ACC112 (cell line): Measurements from ENCODE around the gene ADPRHL1.
A peak's percentile ranks its signal among the peaks of the same experiment; 100 is the strongest.

ENCODE experiments used
- H2AFZ ChIP-seq: fragments of 200-600 bp; sonication (generic); one replicate; pipeline ENCODE4 v1.6.0; 2017; ENCODE audit warnings: antibody characterized with exemption, low read length; ENCODE audit not compliant: unreplicated experiment
- H3K27ac ChIP-seq: fragments of 200-600 bp; sonication (generic); 2 replicates; pipeline ENCODE4 v1.5.1; 2014; ENCODE audit warnings: low read depth, mild to moderate bottlenecking, antibody characterized with exemption, low read length, moderate library complexity
- H3K27me3 ChIP-seq: fragments of 200-600 bp; sonication (generic); 2 replicates; pipeline ENCODE4 v1.6.1; 2014; ENCODE audit warnings: mild to moderate bottlenecking, antibody characterized with exemption, low read length, moderate library complexity, mixed read lengths; ENCODE audit not compliant: insufficient read depth
- H3K36me3 ChIP-seq: fragments of 200-600 bp; sonication (generic); 2 replicates; pipeline ENCODE4 v1.6.1; 2016; ENCODE audit warnings: mild to moderate bottlenecking, antibody characterized with exemption, low read length, moderate library complexity, mixed read lengths; ENCODE audit not compliant: insufficient read depth
- H3K4me1 ChIP-seq: fragments of 200-600 bp; sonication (generic); one replicate; pipeline ENCODE4 v1.6.1; 2016; ENCODE audit warnings: low read length, mixed read lengths; ENCODE audit not compliant: insufficient read depth, unreplicated experiment, control insufficient read depth
- H3K4me3 ChIP-seq: fragments of 200-600 bp; sonication (generic); 2 replicates; pipeline ENCODE4 v1.5.1; 2014; ENCODE audit warnings: mild to moderate bottlenecking, low read depth, low read length
- H3K79me2 ChIP-seq: fragments of 200-600 bp; sonication (generic); one replicate; pipeline ENCODE4 v1.6.0; 2016; ENCODE audit warnings: low read length; ENCODE audit not compliant: control insufficient read depth, unreplicated experiment, insufficient read depth

ADPRHL1 gene

GRCh38 chr13:113365971-113366588 lies 87.2 kb downstream of the ADPRHL1 start:
- peaks cover 12% of the 10 kb centered on the region; the same call in 1 of the 2 replicates for H3K27me3 ChIP-seq
- no peak overlapping the region for H3K27ac ChIP-seq
- no peaks in the 10 kb centered on the region for H3K4me1 ChIP-seq
- no peaks in the 10 kb centered on the region for H3K36me3 ChIP-seq
- H3K79me2 ChIP-seq, result no peaks in the 10 kb centered on the region
- no peak overlapping the region for H2AFZ ChIP-seq
- no peak overlapping the region for H3K4me3 ChIP-seq

GRCh38 chr13:113365583-113365970 lies 87.7 kb downstream of the ADPRHL1 start:
- Histone ChIP-seq H3K4me3 (no peak overlapping the region), H2AFZ (no peak overlapping the region)

DNA sequence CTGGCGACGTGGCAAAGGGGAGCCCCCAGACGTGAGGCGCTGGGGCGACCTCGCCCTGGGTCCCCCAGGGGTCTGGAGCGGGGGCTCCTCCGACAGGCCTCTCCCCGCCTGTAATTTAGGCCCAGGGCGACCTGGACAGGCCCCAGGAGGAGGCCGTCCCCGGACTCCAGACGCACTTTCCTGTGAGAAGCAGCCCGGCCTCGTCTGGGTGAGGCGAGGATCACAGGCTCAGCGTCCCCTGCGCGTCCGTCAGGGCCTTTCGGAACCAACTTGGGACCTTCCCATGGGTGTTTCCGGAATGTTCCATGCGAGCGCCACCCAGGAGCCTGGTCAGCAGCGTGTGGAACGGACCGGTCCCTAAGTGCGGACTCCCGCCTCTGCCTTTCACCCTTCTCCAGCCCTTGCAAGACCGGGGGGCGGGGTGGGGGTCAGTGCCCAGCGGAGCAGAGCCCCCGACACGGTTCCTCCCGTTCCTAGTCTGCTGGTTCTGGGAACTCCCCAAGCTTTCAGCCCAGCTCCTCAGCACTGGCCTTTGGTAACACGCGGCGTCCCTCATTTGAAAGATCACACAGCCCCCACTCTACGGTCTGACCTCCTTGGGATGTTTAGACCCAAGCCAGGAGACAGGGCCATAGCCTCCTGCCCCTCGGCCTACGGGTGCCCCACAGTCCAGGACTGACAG lies 88.2 kb downstream of the ADPRHL1 start:
- no peaks in the 10 kb centered on the region for H3K4me1 ChIP-seq
- peaks cover 12% of the 10 kb centered on the region; the same call in 1 of the 2 replicates for H3K27me3 ChIP-seq
- no peaks in the 10 kb centered on the region for H3K79me2 ChIP-seq
- no peak overlapping the region for H2AFZ ChIP-seq
- no peaks in the 10 kb centered on the region for H3K36me3 ChIP-seq
- no peak overlapping the region for H3K27ac ChIP-seq
- H3K4me3 ChIP-seq, result peak overlapping the region; percentile 71; the same call in 1 of the 2 replicates

More at GRCh38 chr13:113365583-113365970, 87.7 kb downstream of the ADPRHL1 start:
- Histone ChIP-seq H3K27me3 (peaks cover 12% of the 10 kb centered on the region; the same call in 1 of the 2 replicates), H3K27ac (no peak overlapping the region), H3K79me2 (no peaks in the 10 kb centered on the region), H3K4me1 (no peaks in the 10 kb centered on the region), H3K36me3 (no peaks in the 10 kb centered on the region)

DNA sequence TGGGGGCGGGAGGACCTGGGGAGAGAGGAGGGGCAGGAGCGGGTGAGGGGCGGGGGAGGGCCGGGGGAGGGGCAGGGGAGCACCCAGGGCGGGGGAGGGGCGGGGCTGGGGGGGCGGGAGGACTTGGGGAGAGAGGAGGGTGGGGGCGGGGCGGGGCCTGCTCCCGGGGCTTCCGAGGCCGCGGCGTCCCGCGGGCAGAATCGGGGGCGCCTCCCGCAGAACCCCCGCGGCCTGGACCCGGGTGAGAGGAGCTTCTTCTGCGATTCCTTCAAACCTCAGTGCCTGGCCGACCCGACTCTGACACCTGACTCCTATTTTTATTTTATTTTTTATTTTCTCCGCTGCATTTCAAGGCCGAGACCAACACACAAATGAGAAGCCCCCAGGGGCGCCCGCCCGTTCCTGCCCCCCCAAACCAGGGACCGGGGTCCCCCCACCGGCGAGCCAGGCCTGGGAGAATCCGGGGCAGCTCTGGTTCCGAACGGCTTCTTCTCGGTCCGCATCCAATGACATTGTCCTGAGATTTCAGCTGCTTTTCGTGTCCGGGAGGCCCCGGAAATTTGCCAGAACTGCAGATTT lies 88.9 kb downstream of the ADPRHL1 start:
- H3K27ac ChIP-seq, result no peak overlapping the region
- no peaks in the 10 kb centered on the region for H3K79me2 ChIP-seq
- no peaks in the 10 kb centered on the region for H3K36me3 ChIP-seq
- H3K4me1 ChIP-seq, result no peaks in the 10 kb centered on the region
- H2AFZ ChIP-seq, result no peak overlapping the region
- H3K27me3 ChIP-seq, result peaks cover 12% of the 10 kb centered on the region; the same call in 1 of the 2 replicates
- H3K4me3 ChIP-seq, result peak overlapping the region; percentile 71

- H3K4me3 ChIP-seq, result no peak overlapping the region
- H3K27ac ChIP-seq, result no peak overlapping the region
- H3K36me3 ChIP-seq, result no peaks in the 10 kb centered on the region
- no peaks in the 10 kb centered on the region for H3K4me1 ChIP-seq
- peaks cover 12% of the 10 kb centered on the region; the same call in 1 of the 2 replicates for H3K27me3 ChIP-seq
- no peaks in the 10 kb centered on the region for H3K79me2 ChIP-seq
- no peak overlapping the region for H2AFZ ChIP-seq
Measured at GRCh38 chr13:113361406-113361805, 91.9 kb downstream of the ADPRHL1 start.

DNA sequence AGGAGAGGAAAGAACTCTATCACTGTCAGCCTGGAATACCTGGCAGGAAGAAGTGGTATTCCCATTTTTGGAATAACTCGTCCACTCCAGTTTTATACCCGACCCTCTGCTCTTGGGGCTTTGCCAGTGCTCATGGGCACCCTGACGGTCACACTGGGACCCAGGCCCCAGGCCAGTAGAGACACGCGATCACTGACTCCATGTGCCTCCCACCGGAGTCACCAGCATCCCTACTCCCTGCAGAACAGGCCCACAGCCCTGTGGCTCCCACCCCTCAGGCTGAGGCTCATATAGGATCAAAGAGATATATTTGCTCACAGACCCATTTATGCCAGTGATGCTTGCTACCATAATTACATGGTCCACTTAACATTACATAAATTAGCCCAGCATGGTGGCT lies 92.8 kb downstream of the ADPRHL1 start:
- Histone ChIP-seq H3K36me3 (no peaks in the 10 kb centered on the region), H3K27ac (no peak overlapping the region), H2AFZ (no peak overlapping the region), H3K4me3 (no peak overlapping the region), H3K79me2 (no peaks in the 10 kb centered on the region), H3K4me1 (no peaks in the 10 kb centered on the region), H3K27me3 (peaks cover 12% of the 10 kb centered on the region; the same call in 1 of the 2 replicates)

DNA sequence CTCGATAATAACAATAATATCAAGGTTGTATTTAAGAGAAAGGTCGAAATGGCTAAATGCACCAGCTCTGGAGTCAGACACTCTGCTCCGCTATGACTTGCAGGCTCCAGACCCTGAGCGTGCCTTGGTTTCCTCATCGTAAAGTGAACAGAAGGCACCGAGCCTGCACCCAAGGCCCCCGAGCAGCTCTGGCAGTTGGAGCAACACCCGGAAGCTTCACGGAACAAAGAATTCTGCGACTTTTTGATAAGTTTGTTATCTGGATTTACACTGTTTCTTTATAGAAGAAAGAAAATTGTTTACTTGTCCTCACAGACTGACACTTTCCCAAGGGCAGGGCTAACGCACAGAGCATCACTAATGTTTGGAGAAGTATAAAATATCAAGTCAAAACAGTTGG lies 93.7 kb downstream of the ADPRHL1 start:
- H3K4me1 ChIP-seq, result no peaks in the 10 kb centered on the region
- no peaks in the 10 kb centered on the region for H3K79me2 ChIP-seq

GRCh38 chr13:113358653-113359190 lies 94.6 kb downstream of the ADPRHL1 start:
- no peaks in the 10 kb centered on the region for H3K79me2 ChIP-seq
- H3K4me1 ChIP-seq, result no peaks in the 10 kb centered on the region
- H3K4me3 ChIP-seq, result no peak overlapping the region
- H3K27me3 ChIP-seq, result peaks cover 10% of the 10 kb centered on the region; the same call in 1 of the 2 replicates
- H3K36me3 ChIP-seq, result no peaks in the 10 kb centered on the region
- H2AFZ ChIP-seq, result no peak overlapping the region
- H3K27ac ChIP-seq, result no peak overlapping the region

More for the DNA sequence above, 93.7 kb downstream of the ADPRHL1 start:
- Histone ChIP-seq H3K27ac (no peak overlapping the region), H3K27me3 (peaks cover 12% of the 10 kb centered on the region; the same call in 1 of the 2 replicates), H3K4me3 (no peak overlapping the region), H3K36me3 (no peaks in the 10 kb centered on the region), H2AFZ (no peak overlapping the region)

DNA sequence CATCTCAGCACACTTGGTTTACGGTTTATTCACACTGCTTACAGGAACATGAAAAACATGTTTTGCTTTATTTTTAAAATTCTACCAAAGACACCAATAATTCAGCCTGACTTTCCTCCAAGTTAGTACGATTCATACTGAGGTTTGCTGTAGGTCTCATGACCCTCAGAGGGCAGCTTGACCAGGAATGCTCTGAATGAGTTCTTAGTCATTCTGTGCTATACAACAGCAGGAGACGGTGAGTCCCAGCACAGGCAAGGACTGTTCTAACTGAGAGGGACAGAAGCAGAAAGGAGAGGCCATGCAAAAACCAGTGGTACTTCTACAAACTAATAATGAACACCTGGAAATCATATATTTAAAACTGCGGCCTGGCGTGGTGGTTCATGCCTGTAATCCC lies 95.8 kb downstream of the ADPRHL1 start:
- H3K79me2 ChIP-seq, result no peaks in the 10 kb centered on the region
- no peak overlapping the region for H2AFZ ChIP-seq
- H3K27ac ChIP-seq, result no peak overlapping the region
- H3K4me3 ChIP-seq, result no peak overlapping the region
- H3K4me1 ChIP-seq, result no peaks in the 10 kb centered on the region
- H3K36me3 ChIP-seq, result no peaks in the 10 kb centered on the region
- peaks cover under 1% of the 10 kb centered on the region; the same call in 1 of the 2 replicates for H3K27me3 ChIP-seq

GRCh38 chr13:113356596-113356995 lies 96.7 kb downstream of the ADPRHL1 start:
- H3K4me3 ChIP-seq, result no peak overlapping the region
- no peaks in the 10 kb centered on the region for H3K36me3 ChIP-seq
- no peaks in the 10 kb centered on the region for H3K79me2 ChIP-seq
- no peaks in the 10 kb centered on the region for H3K27me3 ChIP-seq
- H3K4me1 ChIP-seq, result no peaks in the 10 kb centered on the region
- no peak overlapping the region for H2AFZ ChIP-seq
- no peak overlapping the region for H3K27ac ChIP-seq
